ENCODE data around the gene MGLL. TPM values are rescaled to one million over a fixed set of nuclear protein-coding genes. Genes with fewer than 3 reads are reported as not detected.

Gene MGLL
- total and polyA plus RNA-seq, 8 donors, result 8.6 to 318 (median 16.0) TPM

- Histone ChIP-seq H3K9me3 (no peaks in the 10 kb centered on the region), H3K4me3 (no peak overlapping the region), H3K4me1 (peaks cover 5 to 34% of the 10 kb centered on the region in 2 donors), H3K36me3 (peaks cover 0 to 43% of the 10 kb centered on the region in 2 donors), H3K27ac (peak overlapping the region in 1 of 2 donors; percentile 50), H3K27me3 (no peaks in the 10 kb centered on the region)
- DNase-seq (no peak), ATAC-seq (no peak)
- intact Hi-C loops (cut with DNase I), result no loop called here
- no peak for TF ChIP-seq CTCF (IDR thresholded peaks at IDR 0.05)
These were observed 109.9 kb downstream of the MGLL start for GRCh38 chr3:127712461-127712860.

- Histone ChIP-seq H3K4me1 (peaks cover 5 to 34% of the 10 kb centered on the region in 2 donors), H3K4me3 (no peak overlapping the region), H3K27ac (no peak overlapping the region), H3K36me3 (peaks cover 0 to 46% of the 10 kb centered on the region in 2 donors), H3K27me3 (no peaks in the 10 kb centered on the region), H3K9me3 (no peaks in the 10 kb centered on the region)
- TF ChIP-seq CTCF (IDR thresholded peaks at IDR 0.05), result no peak
- ATAC-seq (no peak), DNase-seq (no peak)
- intact Hi-C loops (cut with DNase I), result no loop called here
These were observed 110.4 kb downstream of the MGLL start for GRCh38 chr3:127711896-127712295.

- intact Hi-C loops (cut with DNase I), result no loop called here
- peak in 1 of 4 donors; percentile 21 for DNase-seq
- H3K27ac ChIP-seq, result no peak overlapping the region
- H3K27me3 ChIP-seq, result no peaks in the 10 kb centered on the region
- no peak overlapping the region for H3K4me3 ChIP-seq
- TF ChIP-seq CTCF (IDR thresholded peaks at IDR 0.05), result no peak
- no peaks in the 10 kb centered on the region for H3K9me3 ChIP-seq
- H3K36me3 ChIP-seq, result peaks cover 0 to 49% of the 10 kb centered on the region in 2 donors
- no peak for ATAC-seq
- peaks cover 5 to 34% of the 10 kb centered on the region in 2 donors for H3K4me1 ChIP-seq
These were observed 111.2 kb downstream of the MGLL start for GRCh38 chr3:127711021-127711695.

GRCh38 chr3:127710155-127710941, 112.0 kb downstream of the MGLL start:
- DNase-seq (peak in 1 of 4 donors; percentile 22), ATAC-seq (no peak)
- Histone ChIP-seq H3K27ac (no peak overlapping the region), H3K9me3 (no peaks in the 10 kb centered on the region), H3K4me1 (peaks cover 5 to 26% of the 10 kb centered on the region in 2 donors), H3K36me3 (peaks cover 0 to 55% of the 10 kb centered on the region in 2 donors), H3K4me3 (no peak overlapping the region), H3K27me3 (no peaks in the 10 kb centered on the region)
- no peak for TF ChIP-seq CTCF (IDR thresholded peaks at IDR 0.05)
- intact Hi-C loops (cut with DNase I), result no loop called here
